Ovary (tissue), 3 donors: Measurements from ENCODE around the gene TAF4.
"Not testable (repeated sequence)": the region's sequence is repeated elsewhere in the genome, so short reads cannot be mapped to it uniquely, and the experiment has no call there.

Experiments used
- EP300 ChIP-seq: sonication (generic); formaldehyde crosslinking; IDR thresholded peaks from one replicate; pipeline ENCODE4 v1.6.1; 2017; ENCODE audit warnings: antibody characterized with exemption
- POLR2A ChIP-seq: fragments of 450-650 bp; IDR thresholded peaks from one replicate; pipeline ENCODE4 v1.6.1; 2017; ENCODE audit warnings: antibody characterized with exemption, mild to moderate bottlenecking, moderate library complexity
- TF ChIP-seq, protein P1 (sequence below), 3 donors: fragments of 450-650 bp in 2 of 3; fragments of 200-600 bp in 1 of 3; IDR thresholded peaks; one replicate each; pipeline versions ENCODE4 v1.5.1 to v1.8.0; 2016 to 2022; ENCODE audit warnings: antibody characterized with exemption in 3 of 3, mild to moderate bottlenecking in 1 of 3
- donor health status: DM: no; HTN: no; CAD: no.

GRCh38 chr20:62055862-62056115 lies 9.9 kb downstream of the TAF4 start:
- not testable (repeated sequence) for TF ChIP-seq POLR2A, EP300
- TF ChIP-seq, protein P1, sequence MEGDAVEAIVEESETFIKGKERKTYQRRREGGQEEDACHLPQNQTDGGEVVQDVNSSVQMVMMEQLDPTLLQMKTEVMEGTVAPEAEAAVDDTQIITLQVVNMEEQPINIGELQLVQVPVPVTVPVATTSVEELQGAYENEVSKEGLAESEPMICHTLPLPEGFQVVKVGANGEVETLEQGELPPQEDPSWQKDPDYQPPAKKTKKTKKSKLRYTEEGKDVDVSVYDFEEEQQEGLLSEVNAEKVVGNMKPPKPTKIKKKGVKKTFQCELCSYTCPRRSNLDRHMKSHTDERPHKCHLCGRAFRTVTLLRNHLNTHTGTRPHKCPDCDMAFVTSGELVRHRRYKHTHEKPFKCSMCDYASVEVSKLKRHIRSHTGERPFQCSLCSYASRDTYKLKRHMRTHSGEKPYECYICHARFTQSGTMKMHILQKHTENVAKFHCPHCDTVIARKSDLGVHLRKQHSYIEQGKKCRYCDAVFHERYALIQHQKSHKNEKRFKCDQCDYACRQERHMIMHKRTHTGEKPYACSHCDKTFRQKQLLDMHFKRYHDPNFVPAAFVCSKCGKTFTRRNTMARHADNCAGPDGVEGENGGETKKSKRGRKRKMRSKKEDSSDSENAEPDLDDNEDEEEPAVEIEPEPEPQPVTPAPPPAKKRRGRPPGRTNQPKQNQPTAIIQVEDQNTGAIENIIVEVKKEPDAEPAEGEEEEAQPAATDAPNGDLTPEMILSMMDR (IDR thresholded peaks at IDR 0.05) = not testable (repeated sequence)
